HG02970 (cell line): ENCODE results near the gene AP5Z1.
"Not testable (repeated sequence)": the region's sequence is repeated elsewhere in the genome, so short reads cannot be mapped to it uniquely, and the experiment has no call there.

Experiments
- ATAC-seq: cut with Tn5 transposase; IDR thresholded peaks from one replicate; pipeline ENCODE4 v1.9.1; 2021; ENCODE audit warnings: mild to moderate bottlenecking, moderate library complexity, moderate number of reproducible peaks; ENCODE audit not compliant: unreplicated experiment, low FRiP score

Gene AP5Z1

DNA sequence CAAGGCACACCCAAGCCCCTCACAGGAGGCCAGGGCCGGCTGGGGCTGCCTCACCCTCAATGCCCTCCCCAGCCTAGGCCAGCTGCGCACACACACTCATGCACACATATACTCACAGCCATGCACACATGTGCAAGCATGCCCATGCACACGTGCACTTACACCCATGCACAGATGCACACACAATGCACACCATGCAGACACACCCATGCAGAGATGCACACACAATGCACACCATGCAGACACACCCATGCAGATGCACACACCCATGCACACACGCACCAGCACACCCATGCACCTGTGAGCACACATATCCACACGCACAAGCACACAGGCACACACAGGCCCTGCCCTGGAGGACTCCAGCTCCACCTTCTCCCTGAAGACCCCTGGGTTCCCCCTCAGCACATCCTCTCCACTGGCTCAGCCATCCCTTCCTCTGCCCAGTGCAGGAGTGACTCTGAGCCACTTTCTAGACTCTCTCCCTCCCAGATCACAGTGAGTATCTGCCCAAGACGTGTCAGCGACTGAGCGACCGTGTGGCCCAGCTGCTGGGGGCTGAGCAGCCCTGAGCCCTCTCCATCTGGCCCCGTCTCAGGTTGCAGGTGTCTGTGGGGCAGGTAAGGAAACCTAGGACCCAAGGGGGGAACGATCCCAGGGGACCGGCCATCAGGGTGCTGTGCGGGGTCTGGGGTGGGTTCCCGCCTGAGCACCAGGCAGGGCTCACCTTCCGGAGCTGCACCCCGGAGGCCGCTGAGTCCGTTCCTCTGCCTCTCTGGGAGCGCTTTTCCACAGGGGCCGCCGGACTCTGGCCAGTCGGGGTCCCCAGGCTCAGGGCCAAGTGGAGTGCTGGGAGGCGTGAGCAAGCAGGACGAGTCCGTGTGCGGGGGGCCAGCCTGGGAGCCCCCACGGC, 25.8 kb downstream of the AP5Z1 start:
- ATAC-seq: no peak

DNA sequence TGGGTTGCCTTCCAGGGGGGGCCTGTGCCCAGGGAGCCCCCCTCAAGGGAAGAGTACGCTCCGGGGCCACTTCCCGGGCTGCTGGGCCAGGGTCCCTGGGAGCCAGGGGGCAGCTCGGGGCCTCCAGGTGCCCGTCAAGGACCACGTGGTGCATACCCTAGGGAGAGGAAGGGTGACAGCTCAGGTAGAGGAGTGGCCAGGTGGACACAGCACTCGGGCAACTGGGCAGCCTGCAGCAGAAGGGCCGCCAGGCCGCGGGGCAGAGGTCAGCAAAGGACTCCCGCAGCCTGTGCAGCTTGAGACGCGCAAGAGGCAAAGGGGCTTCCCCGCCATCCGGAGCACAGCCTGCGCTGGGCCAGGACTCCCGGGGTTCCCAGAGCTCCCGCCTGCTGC, 26.4 kb downstream of the AP5Z1 start:
- ATAC-seq: no peak

DNA sequence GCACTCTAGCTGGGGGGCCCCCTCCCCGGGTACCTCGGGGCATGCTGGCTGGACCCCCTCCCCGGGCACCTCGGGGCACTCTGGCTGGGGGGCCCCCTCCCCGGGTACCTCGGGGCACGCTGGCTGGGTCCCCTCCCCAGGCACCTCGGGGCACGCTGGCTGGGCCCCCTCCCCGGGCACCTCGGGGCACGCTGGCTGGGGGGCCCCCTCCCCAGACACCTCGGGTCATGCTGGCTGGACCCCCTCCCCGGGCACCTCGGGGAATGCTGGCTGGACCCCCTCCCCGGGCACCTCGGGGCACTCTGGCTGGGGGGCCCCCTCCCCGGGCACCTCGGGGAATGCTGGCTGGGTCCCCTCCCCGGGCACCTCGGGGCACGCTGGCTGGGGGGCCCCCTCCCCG, 27.2 kb downstream of the AP5Z1 start:
- ATAC-seq: not testable (repeated sequence)

DNA sequence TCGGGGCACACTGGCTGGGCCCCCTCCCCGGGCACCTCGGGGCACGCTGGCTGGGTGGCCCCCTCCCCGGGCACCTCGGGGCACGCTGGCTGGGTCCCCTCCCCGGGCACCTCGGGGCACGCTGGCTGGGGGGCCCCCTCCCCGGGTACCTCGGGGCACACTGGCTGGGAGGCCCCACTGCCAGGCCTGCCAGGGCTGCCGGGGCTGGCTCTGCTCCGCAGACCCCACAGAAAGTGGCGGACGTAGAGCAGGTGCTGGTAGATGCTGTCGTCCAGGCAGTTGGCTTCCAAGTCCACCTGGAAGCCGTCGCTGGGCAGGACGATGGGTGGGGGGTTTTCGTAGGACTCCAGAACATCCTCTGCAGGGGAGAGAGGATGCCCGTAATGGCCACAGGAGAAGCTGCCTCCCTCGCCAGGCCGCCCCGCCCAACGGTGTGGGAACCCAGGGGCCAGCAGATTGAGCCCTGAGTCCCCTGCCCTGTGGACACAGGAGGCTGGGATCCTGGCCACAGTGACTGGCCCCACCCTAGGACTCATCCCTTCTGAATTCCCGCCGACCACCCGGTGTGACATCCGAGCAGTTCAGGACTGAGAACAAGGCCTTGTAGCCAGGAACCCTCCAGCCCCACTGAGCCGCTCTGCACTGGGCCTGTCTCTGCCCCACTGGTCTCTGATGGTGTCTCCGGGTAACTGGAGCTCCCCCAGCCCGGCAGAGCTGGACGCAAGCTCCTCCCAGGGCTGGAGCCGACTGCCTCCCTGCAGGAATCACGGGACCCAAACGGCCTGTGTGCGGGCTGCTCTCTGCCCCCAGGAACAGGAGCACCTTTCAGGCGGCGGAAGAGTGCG, 28.2 kb downstream of the AP5Z1 start:
- no peak for ATAC-seq

DNA sequence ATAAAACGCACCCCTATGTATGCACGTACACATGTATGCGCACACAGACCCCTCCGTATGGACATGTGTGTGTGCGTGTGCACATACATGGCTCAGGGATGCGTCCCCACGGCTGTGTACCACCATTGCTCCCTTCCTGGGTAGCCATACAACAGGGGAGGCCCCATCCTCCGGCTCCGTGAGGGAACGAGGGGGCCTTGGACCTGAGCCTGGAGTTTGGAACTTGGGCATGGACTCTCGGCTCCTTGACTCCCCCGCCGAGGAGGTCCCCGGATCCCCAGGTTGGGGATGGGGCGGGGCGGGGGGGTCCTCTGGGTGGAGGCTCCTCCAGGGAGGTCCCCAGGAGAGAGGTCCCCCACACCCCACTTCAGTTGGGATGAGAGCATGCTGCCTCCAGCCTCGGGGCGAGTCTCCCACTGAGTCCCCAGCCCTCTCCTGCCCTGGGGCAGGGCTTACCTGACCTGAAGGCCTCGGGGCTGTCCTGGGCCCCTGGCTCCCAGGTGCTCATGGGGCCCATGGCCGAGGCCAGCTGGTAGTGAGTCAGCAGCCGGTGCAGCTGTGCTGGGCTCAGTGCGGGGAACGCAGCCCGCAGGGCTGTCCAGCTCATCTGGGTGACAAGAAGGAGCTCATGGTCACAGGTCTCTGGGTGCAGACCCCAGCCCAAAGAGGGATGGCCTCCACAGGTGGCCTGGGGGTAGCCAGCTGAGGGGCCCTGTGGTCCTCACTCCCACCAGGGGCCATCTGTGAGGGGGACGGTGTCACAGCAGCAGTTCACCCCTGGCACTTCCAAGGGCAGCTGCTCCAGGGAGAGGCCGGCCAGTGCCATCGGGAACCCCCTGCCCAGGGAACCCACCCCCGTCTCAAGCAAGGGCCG, 29.9 kb downstream of the AP5Z1 start:
- ATAC-seq: no peak

DNA sequence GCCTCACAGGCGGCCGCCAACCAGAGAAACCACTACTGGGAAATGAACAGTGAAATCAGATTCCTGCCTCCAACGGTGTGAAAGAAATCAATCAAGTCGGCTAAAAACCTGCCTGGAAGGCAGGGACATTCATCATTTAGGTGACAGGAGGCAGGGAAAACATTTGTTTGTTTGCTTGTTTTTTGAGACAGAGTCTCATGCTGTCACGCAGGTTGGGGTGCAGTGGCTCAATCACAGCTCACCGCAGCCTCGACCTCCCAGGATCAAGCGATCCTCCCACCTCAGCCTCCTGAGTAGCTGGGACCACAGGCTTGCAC, 30.5 kb downstream of the AP5Z1 start:
- no peak for ATAC-seq

DNA sequence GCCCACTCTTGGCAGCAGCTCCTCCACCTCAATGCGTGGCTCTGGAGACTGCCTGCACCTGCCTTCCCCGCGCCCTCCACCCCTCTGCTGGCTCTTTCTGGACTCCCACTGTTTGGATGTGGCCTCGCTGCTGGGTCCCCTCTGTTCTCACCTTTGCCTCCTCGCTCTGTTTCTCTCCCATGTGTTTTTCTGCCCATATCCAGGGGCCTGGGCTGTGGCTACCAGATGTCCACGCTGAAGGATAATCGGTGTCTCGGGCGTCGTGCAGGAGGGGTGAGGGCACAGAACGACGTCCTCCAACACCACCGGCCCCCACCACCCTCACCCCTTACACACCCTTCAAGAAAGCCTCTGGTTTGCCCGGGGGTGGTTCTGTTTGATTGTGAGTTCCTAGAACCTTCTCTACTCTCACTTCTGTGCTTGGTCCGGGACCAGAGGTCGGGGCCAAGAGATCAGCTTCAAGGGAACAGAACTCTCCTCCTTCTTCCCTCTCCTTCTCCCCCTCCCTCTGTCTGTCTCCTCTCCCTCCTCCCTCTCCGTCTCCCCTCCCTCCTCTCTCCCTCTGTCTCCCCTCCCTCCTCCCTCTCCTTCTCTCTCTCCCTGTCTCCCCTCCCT, 31.7 kb downstream of the AP5Z1 start:
- no peak for ATAC-seq

DNA sequence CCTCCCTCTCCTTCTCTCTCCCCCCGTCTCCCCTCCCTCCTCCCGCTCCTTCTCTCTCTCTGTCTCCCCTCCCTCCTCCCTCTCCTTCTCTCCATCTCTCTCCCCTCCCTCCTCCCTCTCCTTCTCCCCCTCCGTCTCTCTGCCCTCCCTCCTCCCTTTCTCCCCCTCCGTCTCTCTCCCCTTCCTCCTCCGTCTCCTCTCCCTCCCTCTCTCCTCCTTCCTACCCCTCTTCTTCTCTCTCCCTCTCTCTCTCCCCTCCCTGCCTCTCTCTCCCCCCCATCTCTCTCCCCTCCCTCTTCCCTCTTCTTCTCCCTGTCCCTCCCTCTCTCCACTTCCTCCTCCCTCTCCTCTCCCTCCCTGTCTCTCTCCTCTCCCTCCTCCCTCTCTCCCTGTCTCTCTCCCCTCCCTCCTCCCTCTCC, 32.2 kb downstream of the AP5Z1 start:
- no peak for ATAC-seq

DNA sequence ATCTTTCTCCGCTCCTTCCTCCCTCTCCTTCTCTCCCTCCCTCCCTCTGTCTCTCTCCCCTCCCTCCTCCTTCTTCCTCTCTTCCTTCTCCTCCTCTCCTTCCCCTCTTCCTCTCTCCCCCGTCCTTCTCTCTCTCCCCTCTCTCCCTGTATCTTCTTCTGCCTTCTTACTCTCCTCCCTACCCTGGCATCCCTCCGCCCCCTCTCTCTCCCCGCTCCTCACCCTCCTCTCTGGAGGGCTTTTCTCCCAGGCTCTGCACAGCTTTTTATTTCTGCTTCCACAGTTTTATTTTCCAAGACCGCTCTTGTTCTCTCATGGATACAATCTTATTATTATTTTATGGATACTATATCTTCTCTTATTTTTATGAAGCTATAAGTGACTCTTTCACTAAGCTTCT, 32.6 kb downstream of the AP5Z1 start:
- ATAC-seq: no peak

DNA sequence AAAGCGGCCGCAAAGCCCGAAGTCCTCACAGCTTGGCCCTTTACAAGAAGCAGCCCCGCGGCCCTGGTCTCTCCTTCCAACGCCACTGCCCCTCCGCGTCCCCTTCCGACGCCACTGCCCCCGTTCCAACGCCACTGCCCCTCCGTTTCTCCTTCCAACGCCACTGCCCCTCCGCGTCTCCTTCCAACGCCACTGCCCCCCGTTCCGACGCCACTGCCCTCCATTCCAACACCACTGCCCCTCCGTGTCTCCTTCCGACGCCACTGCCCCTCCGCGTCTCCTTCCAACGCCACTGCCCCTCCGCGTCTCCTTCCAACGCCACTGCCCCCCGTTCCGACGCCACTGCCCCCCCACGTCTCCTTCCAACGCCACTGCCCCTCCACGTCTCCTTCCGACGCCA, 33.1 kb downstream of the AP5Z1 start:
- ATAC-seq: no peak

DNA sequence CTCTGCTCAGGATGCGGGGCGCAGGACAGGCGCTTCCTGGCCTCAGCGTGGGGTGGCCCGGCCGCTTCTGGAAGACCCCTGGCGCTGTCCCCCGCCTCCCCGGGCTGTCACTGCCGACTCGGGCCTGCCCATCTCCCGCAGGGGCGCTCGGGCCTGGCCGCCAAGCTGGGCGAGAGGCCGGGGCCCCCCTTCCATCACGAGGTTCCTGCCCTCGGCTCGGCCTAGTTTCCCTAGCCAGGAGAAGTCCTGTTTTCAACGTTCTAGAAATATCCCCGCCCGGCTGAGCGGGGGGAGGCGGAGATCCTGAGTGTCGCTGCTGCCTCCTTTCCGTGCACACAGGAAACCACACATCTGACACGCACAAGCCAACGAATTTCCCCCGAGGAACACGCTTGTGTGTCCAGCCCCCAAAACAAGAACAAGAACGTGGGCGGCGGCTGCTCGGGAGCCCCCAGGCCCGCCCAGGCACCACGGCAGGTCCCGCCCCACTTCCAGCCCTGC, 33.7 kb downstream of the AP5Z1 start:
- no peak for ATAC-seq

DNA sequence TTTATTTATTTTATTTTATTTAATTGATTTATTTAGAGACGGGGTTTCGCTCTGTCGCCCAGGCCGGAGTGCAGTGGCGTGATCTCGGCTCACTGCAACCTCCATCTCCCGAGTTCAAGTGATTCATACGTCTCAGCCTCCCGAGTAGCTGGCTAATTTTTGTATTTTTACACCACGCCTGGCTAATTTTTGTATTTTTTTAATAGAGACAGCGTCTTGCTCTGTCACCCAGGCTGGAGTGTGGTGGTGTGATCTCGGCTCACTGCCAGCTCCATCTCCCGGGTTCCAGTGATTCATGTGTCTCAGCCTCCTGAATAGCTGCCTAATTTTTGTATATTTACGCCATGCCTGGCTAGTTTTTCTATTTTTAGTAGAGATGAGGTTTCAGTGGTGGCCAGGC, 34.2 kb downstream of the AP5Z1 start:
- no peak for ATAC-seq

DNA sequence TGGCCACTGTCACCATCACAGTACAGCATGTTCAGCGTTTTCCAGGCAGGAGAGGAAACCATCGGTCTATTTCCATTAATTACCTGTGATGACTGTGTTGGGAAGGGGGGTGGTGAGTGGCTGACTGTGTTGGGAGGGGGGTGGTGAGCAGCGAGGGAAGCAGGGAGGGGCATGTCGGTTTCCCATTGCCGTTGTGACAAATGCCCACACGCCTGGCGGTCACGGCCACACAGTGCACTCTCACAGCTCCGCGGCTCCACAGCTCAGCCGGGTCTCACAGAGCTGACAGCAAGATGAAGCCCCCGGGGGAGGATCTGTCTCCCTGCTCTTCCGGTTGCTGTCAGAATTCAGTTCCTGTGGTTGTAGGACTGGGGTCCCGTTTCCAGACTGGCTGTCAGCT, 39.0 kb downstream of the AP5Z1 start:
- ATAC-seq: no peak

DNA sequence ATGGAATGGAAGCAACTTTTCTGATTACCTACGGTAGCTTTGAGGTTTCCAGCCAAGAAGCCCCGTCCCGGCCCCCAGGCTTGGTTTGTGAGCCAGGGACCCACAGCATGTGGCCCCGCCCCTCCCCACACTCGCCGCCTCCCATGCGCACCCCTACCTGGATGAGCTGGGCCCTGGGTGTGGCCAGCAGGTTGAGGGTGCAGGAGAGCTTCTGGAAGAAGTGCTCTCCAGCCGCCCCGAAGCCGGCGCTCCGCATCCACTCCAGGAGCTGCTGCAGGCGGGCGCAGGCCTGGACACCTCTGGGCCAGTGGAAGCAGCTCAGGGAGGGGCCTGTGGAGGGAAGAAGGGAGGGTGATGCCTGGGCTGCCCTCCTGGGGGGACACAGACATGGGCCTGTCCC, 39.7 kb downstream of the AP5Z1 start:
- no peak for ATAC-seq

DNA sequence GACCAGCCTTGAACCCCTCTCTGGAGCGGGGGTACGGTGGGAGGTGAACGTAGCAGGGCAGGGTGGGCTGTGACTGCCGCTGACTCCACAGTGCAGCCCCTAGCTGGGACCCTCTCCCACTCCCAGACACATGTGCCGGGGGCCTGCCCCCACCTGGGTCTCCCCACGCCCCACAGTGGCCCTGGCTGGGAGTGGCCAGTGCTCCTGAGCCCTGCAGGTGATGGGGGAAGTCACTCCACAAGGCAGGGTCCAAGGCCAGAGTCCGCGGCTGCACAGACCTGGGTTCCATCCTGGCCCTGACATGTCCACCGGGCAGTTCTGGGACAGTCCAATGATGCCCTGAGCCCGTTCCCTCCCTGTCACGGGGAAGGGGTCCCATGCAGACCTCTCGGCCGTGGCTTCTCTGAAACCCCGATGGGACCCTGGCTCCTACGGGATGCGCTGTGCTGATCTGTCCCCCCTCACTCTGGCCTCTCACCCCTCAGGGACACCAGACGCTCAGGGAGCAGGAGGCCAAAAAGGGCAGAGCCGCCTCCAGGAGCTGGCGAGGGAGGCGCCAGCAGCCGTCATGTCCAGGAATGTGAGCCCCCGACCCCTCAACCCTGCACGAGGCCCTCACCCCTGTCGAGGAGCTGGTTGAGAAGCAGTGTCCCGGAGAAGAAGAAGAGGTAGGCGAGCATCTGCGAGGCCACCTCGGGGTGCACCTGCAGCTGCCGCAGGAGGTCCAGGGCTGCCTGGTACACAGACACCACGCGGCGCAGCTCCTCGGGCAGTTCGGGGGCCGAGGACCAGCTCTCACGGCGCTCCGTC, 40.4 kb downstream of the AP5Z1 start:
- ATAC-seq: no peak

DNA sequence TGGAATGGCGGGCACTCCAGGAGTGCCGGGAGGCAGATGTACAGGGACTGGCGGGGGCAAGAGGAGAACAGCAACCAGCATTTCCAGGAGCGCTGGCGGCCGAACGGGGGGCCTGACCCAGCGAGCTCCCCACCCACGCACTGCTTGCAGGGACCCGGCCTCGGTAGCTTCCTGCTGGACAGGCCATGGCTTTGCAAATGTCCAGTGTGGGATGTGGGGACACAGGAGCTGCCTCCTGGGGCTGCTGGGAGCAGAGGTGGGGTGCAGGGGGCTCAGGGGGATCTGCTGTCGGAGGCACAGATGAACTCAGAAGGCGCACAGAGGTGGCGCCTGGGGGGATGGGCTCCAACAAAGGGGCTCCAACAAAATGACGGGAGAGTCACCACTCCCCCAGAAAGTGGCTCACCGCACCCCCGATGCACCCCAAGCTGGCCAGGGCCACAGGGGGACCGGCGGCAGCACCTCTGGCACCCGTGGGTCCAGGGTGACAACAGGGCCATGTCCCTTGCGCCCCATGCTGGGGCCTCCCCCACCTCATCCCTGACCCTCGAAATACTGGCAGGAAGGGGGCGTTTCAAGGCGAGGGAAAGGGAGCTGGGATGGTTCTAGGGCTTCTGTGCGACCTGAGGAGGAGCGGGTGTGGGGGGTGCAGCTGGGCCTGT, 41.1 kb downstream of the AP5Z1 start:
- ATAC-seq: no peak

DNA sequence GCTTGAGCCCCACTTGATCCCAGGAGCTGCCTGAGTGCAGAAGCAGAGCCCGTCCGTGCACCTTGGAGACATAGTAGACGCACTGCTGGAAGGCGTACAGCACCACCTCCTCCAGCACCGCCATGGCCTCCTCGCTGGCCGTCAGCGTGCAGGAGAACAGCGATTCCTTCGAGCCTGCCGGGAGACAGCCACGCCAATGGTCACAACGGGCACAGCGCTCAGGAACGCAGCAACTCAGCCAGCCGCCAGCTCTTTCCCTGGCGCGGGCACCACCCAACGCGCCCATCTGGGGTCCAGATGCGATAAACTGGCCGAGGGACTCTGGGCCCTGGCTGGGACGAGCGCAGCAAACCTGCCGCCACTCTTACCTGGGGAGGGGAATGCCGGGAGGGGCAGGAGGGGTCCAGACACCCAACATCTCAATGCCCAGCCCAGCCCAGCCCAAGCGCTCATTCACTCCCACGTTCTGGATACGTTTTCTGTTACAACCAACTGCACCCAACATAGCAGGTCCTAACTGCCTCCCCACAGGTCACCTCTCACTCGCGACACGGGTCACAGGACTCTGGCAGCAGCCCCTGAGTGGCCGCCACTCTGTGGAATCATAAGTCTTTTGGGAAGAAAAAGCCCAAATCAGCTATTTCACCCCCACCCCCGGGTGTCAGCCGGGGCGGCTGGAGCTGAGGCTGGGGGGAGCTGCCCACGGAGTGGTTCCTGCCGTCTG, 41.9 kb downstream of the AP5Z1 start:
- ATAC-seq: no peak
